KMS-11 (cell line): ENCODE data around the gene FOXP1.

Experiments used
- H2AFZ ChIP-seq: fragments of 200-600 bp; sonication (generic); 2 replicates; pipeline ENCODE4 v1.6.1; 2016; ENCODE audit warnings: antibody characterized with exemption, mixed run types, low read depth
- H3K27ac ChIP-seq: fragments of 200-600 bp; sonication (generic); 2 replicates; pipeline ENCODE4 v1.6.1; 2016; ENCODE audit warnings: mild to moderate bottlenecking, mixed run types
- H3K27me3 ChIP-seq: fragments of 200-600 bp; sonication (generic); 2 replicates; pipeline ENCODE4 v1.6.1; 2017; ENCODE audit warnings: mild to moderate bottlenecking, low read depth, mixed run types, moderate library complexity; ENCODE audit not compliant: insufficient read depth
- H3K36me3 ChIP-seq: fragments of 200-600 bp; sonication (generic); 2 replicates; pipeline ENCODE4 v1.6.1; 2017; ENCODE audit warnings: mild to moderate bottlenecking, mixed run types; ENCODE audit not compliant: insufficient read depth
- H3K4me1 ChIP-seq: fragments of 200-600 bp; sonication (generic); 2 replicates; pipeline ENCODE4 v1.6.1; 2016; ENCODE audit warnings: mild to moderate bottlenecking, low read depth, mixed run types; ENCODE audit not compliant: poor library complexity, severe bottlenecking
- H3K4me2 ChIP-seq: fragments of 200-600 bp; sonication (generic); 2 replicates; pipeline ENCODE4 v1.7.0; 2016; ENCODE audit warnings: mild to moderate bottlenecking, mixed run types
- H3K4me3 ChIP-seq: fragments of 200-600 bp; sonication (generic); IDR thresholded peaks from 2 replicates; pipeline ENCODE4 v1.6.1; 2017; ENCODE audit warnings: low read depth, low read length, mixed read lengths; ENCODE audit not compliant: insufficient read depth
- H3K79me2 ChIP-seq: fragments of 200-600 bp; sonication (generic); 2 replicates; pipeline ENCODE4 v1.6.1; 2016; ENCODE audit warnings: low read depth, mixed run types; ENCODE audit not compliant: insufficient read depth
- H3K9ac ChIP-seq: fragments of 200-600 bp; sonication (generic); 2 replicates; pipeline ENCODE4 v1.6.1; 2016; ENCODE audit warnings: mild to moderate bottlenecking, mixed run types
- H4K20me1 ChIP-seq: fragments of 200-600 bp; sonication (generic); 2 replicates; pipeline ENCODE4 v1.6.1; 2016; ENCODE audit warnings: mild to moderate bottlenecking, mixed run types; ENCODE audit not compliant: insufficient read depth
- CTCF ChIP-seq: fragments of 200-600 bp; sonication (generic); conservative IDR thresholded peaks from 2 replicates; pipeline ENCODE4 v1.6.1; 2017; ENCODE audit warnings: low read depth, mild to moderate bottlenecking, antibody characterized with exemption, low read length, moderate library complexity, mixed read lengths

Gene FOXP1

GRCh38 chr3:71524672-71525071 is 58.9 kb downstream of the FOXP1 start:
- Histone ChIP-seq H3K36me3 (no peaks in the 10 kb centered on the region), H3K27me3 (no peaks in the 10 kb centered on the region), H3K4me2 (no peak overlapping the region), H3K4me1 (no peaks in the 10 kb centered on the region), H3K4me3 (no peak overlapping the region), H3K27ac (no peak overlapping the region), H3K79me2 (no peaks in the 10 kb centered on the region), H4K20me1 (no peaks in the 10 kb centered on the region), H3K9ac (no peak overlapping the region), H2AFZ (no peak overlapping the region)
- no peak for TF ChIP-seq CTCF

- no peak overlapping the region for H2AFZ ChIP-seq
- H3K4me3 ChIP-seq, result no peak overlapping the region
- no peaks in the 10 kb centered on the region for H3K36me3 ChIP-seq
- no peak overlapping the region for H3K9ac ChIP-seq
- no peaks in the 10 kb centered on the region for H3K79me2 ChIP-seq
- no peak for TF ChIP-seq CTCF
- H3K4me2 ChIP-seq, result no peak overlapping the region
- no peaks in the 10 kb centered on the region for H3K4me1 ChIP-seq
- no peaks in the 10 kb centered on the region for H4K20me1 ChIP-seq
- no peak overlapping the region for H3K27ac ChIP-seq
- H3K27me3 ChIP-seq, result no peaks in the 10 kb centered on the region
Measured at GRCh38 chr3:71523628-71524027, 59.9 kb downstream of the FOXP1 start.

- Histone ChIP-seq H3K27me3 (no peaks in the 10 kb centered on the region), H3K4me1 (no peaks in the 10 kb centered on the region), H4K20me1 (no peaks in the 10 kb centered on the region), H3K36me3 (no peaks in the 10 kb centered on the region), H3K9ac (no peak overlapping the region), H2AFZ (no peak overlapping the region), H3K4me2 (no peak overlapping the region), H3K27ac (no peak overlapping the region), H3K4me3 (no peak overlapping the region), H3K79me2 (no peaks in the 10 kb centered on the region)
- TF ChIP-seq CTCF, result no peak
Measured at GRCh38 chr3:71521940-71522876, 61.3 kb downstream of the FOXP1 start.

GRCh38 chr3:71521021-71521352 is 62.5 kb downstream of the FOXP1 start:
- Histone ChIP-seq H3K4me3 (no peak overlapping the region), H3K4me1 (no peaks in the 10 kb centered on the region), H4K20me1 (no peaks in the 10 kb centered on the region), H3K27me3 (no peaks in the 10 kb centered on the region), H3K27ac (no peak overlapping the region), H3K4me2 (no peak overlapping the region), H3K36me3 (no peaks in the 10 kb centered on the region), H2AFZ (no peak overlapping the region), H3K9ac (no peak overlapping the region), H3K79me2 (no peaks in the 10 kb centered on the region)
- TF ChIP-seq CTCF, result no peak
